Measurements from ENCODE around the gene SH3BP2.
A peak's percentile ranks its signal among the peaks of the same experiment; 100 is the strongest.

The SH3BP2 gene

GRCh38 chr4:2804449-2804972 is 11.6 kb downstream of the SH3BP2 start:
- no peak for DNase-seq

GRCh38 chr4:2804973-2805501 is 12.2 kb downstream of the SH3BP2 start:
- DNase-seq, result no peak

- no peak for DNase-seq
Observed at GRCh38 chr4:2805712-2806389, 13.0 kb downstream of the SH3BP2 start.

GRCh38 chr4:2806390-2807355 is 13.8 kb downstream of the SH3BP2 start:
- DNase-seq, result no peak

GRCh38 chr4:2807571-2807970 is 14.7 kb downstream of the SH3BP2 start:
- DNase-seq, result no peak

- DNase-seq, result no peak
Observed at GRCh38 chr4:2808001-2808400, 15.1 kb downstream of the SH3BP2 start.

- DNase-seq, result no peak
Observed at GRCh38 chr4:2809610-2810180, 16.8 kb downstream of the SH3BP2 start.

GRCh38 chr4:2810388-2810787 is 17.5 kb downstream of the SH3BP2 start:
- DNase-seq, result no peak

- peak; percentile 19 for DNase-seq
Observed at GRCh38 chr4:2811830-2812611, 19.1 kb downstream of the SH3BP2 start.

- no peak for DNase-seq
Observed at GRCh38 chr4:2812612-2813354, 19.9 kb downstream of the SH3BP2 start.

GRCh38 chr4:2813446-2814405 is 20.8 kb downstream of the SH3BP2 start:
- no peak for DNase-seq

- DNase-seq, result no peak
Observed at GRCh38 chr4:2814627-2815270, 21.9 kb downstream of the SH3BP2 start.

GRCh38 chr4:2816401-2816954 is 23.6 kb downstream of the SH3BP2 start:
- DNase-seq, result no peak

- no peak for DNase-seq
Observed at GRCh38 chr4:2817137-2817536, 24.3 kb downstream of the SH3BP2 start.

GRCh38 chr4:2817701-2818350 is 24.9 kb downstream of the SH3BP2 start:
- no peak for DNase-seq

GRCh38 chr4:2818351-2818939 is 25.6 kb downstream of the SH3BP2 start:
- DNase-seq, result no peak

GRCh38 chr4:2819244-2820215 is 26.6 kb downstream of the SH3BP2 start:
- DNase-seq, result no peak

Measured in effector CD8-positive, alpha-beta T cell (primary cell).